HCT116 (cell line): ENCODE data around the gene ITGB1. TPM values are rescaled to one million over a fixed set of nuclear protein-coding genes. Genes with fewer than 3 reads are reported as not detected.
"Not testable (repeated sequence)": the region's sequence is repeated elsewhere in the genome, so short reads cannot be mapped to it uniquely, and the experiment has no call there.

Experiments
- ATAC-seq: fragments of 200-7000 bp; cut with Tn5 transposase; 2 replicates; pipeline ENCODE4 v1.9.1; 2020; ENCODE audit warnings: mild to moderate bottlenecking, moderate library complexity
- BruUV-seq: library from RNA; stranded (reverse); fragments of 400-500 nt; replicated peaks from 2 replicates; lab custom pipeline; 2021; lab: Mats Ljungman, UMichigan
- CTCF ChIA-PET: fragments of 300-600 bp; sonication (Branson Sonifier 250); formaldehyde crosslinking; loops from one replicate; lab custom pipeline; 2021; ENCODE audit warnings: antibody characterized with exemption; lab: Charles Lee
- POLR2A ChIA-PET: fragments of 300-600, 350-600 bp; sonication (Branson Sonifier 250); formaldehyde crosslinking; loops from one replicate; lab custom pipeline; 2021; ENCODE audit warnings: antibody characterized with exemption; lab: Charles Lee
- RAD21 ChIA-PET, 2 experiments: fragments of 300-600 bp; sonication (Branson Sonifier 250); formaldehyde crosslinking; loops; one replicate each; lab custom pipeline; 2023; ENCODE audit warnings: low total read pairs in 2 of 2; ENCODE audit not compliant: uncharacterized antibody in 2 of 2, unreplicated experiment in 2 of 2, low non-redundant PET in 1 of 2; lab: Charles Lee
- DNase-seq: peaks from one replicate; pipeline ENCODE4 v3.0.0-alpha.2; 2010; ENCODE audit warnings: low read depth, low spot score
- H2AFZ ChIP-seq: fragments of 200-600 bp; shearing (Covaris generic), sonication (generic); 2 replicates; pipeline ENCODE4 v1.6.1; 2017; ENCODE audit warnings: low read depth, mixed run types, mixed read lengths, antibody characterized with exemption, low read length; ENCODE audit not compliant: poor library complexity, severe bottlenecking
- H3K27ac ChIP-seq: 2 replicates; pipeline ENCODE4 v1.5.1; 2012; ENCODE audit warnings: low read depth, low read length
- H3K27me3 ChIP-seq: fragments of 200-600 bp; sonication (generic); 2 replicates; pipeline ENCODE4 v1.6.1; 2016; ENCODE audit warnings: mixed run types, low read length, mixed read lengths; ENCODE audit not compliant: insufficient read depth
- H3K36me3 ChIP-seq, 2 experiments: fragments of 200-500 bp in 1 of 2; fragments of 200-600 bp in 1 of 2; sonication (Bioruptor generic) in 1 of 2; sonication (generic) in 1 of 2; 2 replicates each; pipeline versions ENCODE4 v1.5.1 to v1.6.1; 2014 to 2016; ENCODE audit warnings: low read length in 2 of 2, inconsistent platforms in 1 of 2, mixed read lengths in 1 of 2, mixed run types in 1 of 2; ENCODE audit not compliant: insufficient read depth in 2 of 2, control insufficient read depth in 1 of 2
- H3K4me1 ChIP-seq, 2 experiments: fragments of 200-600 bp in 1 of 2; sonication (generic) in 1 of 2; 2 replicates each; pipeline versions ENCODE4 v1.5.1 to v1.6.1; 2012 to 2017; ENCODE audit warnings: low read length in 2 of 2, inconsistent platforms in 1 of 2, mild to moderate bottlenecking in 1 of 2, mixed read lengths in 1 of 2, mixed run types in 1 of 2, moderate library complexity in 1 of 2; ENCODE audit not compliant: insufficient read depth in 2 of 2, control insufficient read depth in 1 of 2
- H3K4me2 ChIP-seq: fragments of 200-600 bp; sonication (generic); 2 replicates; pipeline ENCODE4 v1.6.1; 2017; ENCODE audit warnings: mixed run types, low read length, mixed read lengths
- H3K4me3 ChIP-seq, 2 experiments: fragments of 200-600 bp in 1 of 2; sonication (generic) in 1 of 2; replicated peaks in 1 of 2; 2 replicates each; pipeline ENCODE4 v1.5.1; 2011 to 2016; ENCODE audit warnings: low read length in 2 of 2, control low read depth in 1 of 2, low read depth in 1 of 2, mild to moderate bottlenecking in 1 of 2, mixed read lengths in 1 of 2, mixed run types in 1 of 2
- H3K79me2 ChIP-seq: fragments of 200-600 bp; sonication (generic); 2 replicates; pipeline ENCODE4 v1.6.1; 2017; ENCODE audit warnings: mild to moderate bottlenecking, mixed run types, low read length, moderate library complexity, mixed read lengths; ENCODE audit not compliant: insufficient read depth
- H3K9ac ChIP-seq: fragments of 200-600 bp; sonication (generic); 2 replicates; pipeline ENCODE4 v1.6.1; 2016; ENCODE audit warnings: low read length, mixed read lengths
- H3K9me2 ChIP-seq: fragments of 200-600 bp; sonication (generic), shearing (Covaris generic); 2 replicates; pipeline ENCODE4 v1.6.1; 2017; ENCODE audit warnings: mixed run types, mild to moderate bottlenecking, moderate library complexity; ENCODE audit not compliant: insufficient read depth
- H3K9me3 ChIP-seq, 2 experiments: fragments of 200-500 bp in 1 of 2; fragments of 200-600 bp in 1 of 2; sonication (Bioruptor generic) in 1 of 2; sonication (generic) in 1 of 2; 2 replicates each; pipeline ENCODE4 v1.6.1; 2014 to 2017; ENCODE audit warnings: low read length in 2 of 2, mixed read lengths in 2 of 2, inconsistent platforms in 1 of 2, low read depth in 1 of 2, mild to moderate bottlenecking in 1 of 2, mixed run types in 1 of 2, moderate library complexity in 1 of 2; ENCODE audit not compliant: control insufficient read depth in 1 of 2, insufficient read depth in 1 of 2
- H4K20me1 ChIP-seq: fragments of 200-600 bp; sonication (generic), shearing (Covaris generic); 2 replicates; pipeline ENCODE4 v1.6.1; 2017; ENCODE audit warnings: mixed run types, mild to moderate bottlenecking, moderate library complexity; ENCODE audit not compliant: insufficient read depth
- CTCF ChIP-seq, 3 experiments: fragments of 200-600 bp in 1 of 3; sonication (generic) in 1 of 3; IDR thresholded peaks in 2 of 3; conservative IDR thresholded peaks in 1 of 3; 2 replicates each; pipeline ENCODE4 v1.5.1; 2012 to 2017; ENCODE audit warnings: low read depth in 2 of 3, low read length in 2 of 3, antibody characterized with exemption in 1 of 3, borderline replicate concordance in 1 of 3, control low read depth in 1 of 3, mild to moderate bottlenecking in 1 of 3, mixed read lengths in 1 of 3, mixed run types in 1 of 3, moderate library complexity in 1 of 3; ENCODE audit not compliant: insufficient read depth in 1 of 3
- EGR1 ChIP-seq: IDR thresholded peaks from 2 replicates; pipeline ENCODE4 v1.6.1; 2012; ENCODE audit warnings: low read depth
- EZH2 ChIP-seq: fragments of 200-600 bp; sonication (generic); IDR thresholded peaks from 2 replicates; pipeline ENCODE4 v1.6.1; 2017; ENCODE audit warnings: antibody characterized with exemption, mixed run types
- SRF ChIP-seq: IDR thresholded peaks from 2 replicates; pipeline ENCODE4 v1.6.1; 2012; ENCODE audit warnings: low read depth
- TCF7L2 ChIP-seq: IDR thresholded peaks from 2 replicates; pipeline ENCODE4 v1.7.0; 2011; ENCODE audit warnings: borderline replicate concordance, inconsistent platforms; ENCODE audit not compliant: insufficient read depth, insufficient read length; ENCODE audit errors: extremely low read depth
- ZNF274 ChIP-seq: fragments of 200-500 bp; sonication (Bioruptor generic); IDR thresholded peaks from 2 replicates; pipeline ENCODE4 v1.6.1; 2014; ENCODE audit warnings: mild to moderate bottlenecking, low read depth, low read length, inconsistent platforms
- intact Hi-C: fragments of 100-400 bp; cut with micrococcal nuclease; formaldehyde crosslinking; loops from 2 replicates; pipeline ENCODE4 v1.10.0; 2022
- total RNA-seq: library from RNA; stranded (reverse); gene quantifications from one replicate; pipeline ENCODE4 v1.2.1, GENCODE V29; 2021; ENCODE audit not compliant: unreplicated experiment

The ITGB1 gene
- total RNA-seq, 1 experiment from 2014 or later = 366 TPM

GRCh38 chr10:32995066-32995622 is 37.1 kb upstream of the ITGB1 start:
- Histone ChIP-seq H3K4me3 (no peak overlapping the region), H3K4me2 (no peak overlapping the region), H3K4me1 (peaks cover 6 to 17% of the 10 kb centered on the region in 2 experiments; a peak in 3 of 4 replicates), H4K20me1 (no peaks in the 10 kb centered on the region), H2AFZ (no peak overlapping the region), H3K79me2 (no peaks in the 10 kb centered on the region), H3K9me2 (no peaks in the 10 kb centered on the region)
- DNase-seq (no peak), ATAC-seq (no peak)
- ChIA-PET POLR2A (interaction anchor here (0.6 to 1.2 kb wide), 3 partner anchors 10 to 14 kb away, joined by 3 read pairs; no protein-coding TSS in a partner anchor), CTCF (no interaction called here)
- intact Hi-C loops = no loop called here
- TF ChIP-seq ZNF274 (no peak), CTCF (IDR thresholded peaks at IDR 0.05 in 2 of 3, conservative IDR thresholded peaks at IDR 0.05 in 1 of 3; ENCODE audit: borderline replicate concordance in 1 of 3, insufficient read depth in 1 of 3, low read depth in 2 of 3, low read length in 2 of 3) (no peak), TCF7L2 (no peak), SRF (no peak), EZH2 (no peak), EGR1 (no peak)
- TF ChIP-seq, all 23 proteins: peak for 0
- H3K9ac ChIP-seq = no peak overlapping the region
- no peaks in the 10 kb centered on the region for H3K36me3 ChIP-seq
- RAD21 ChIA-PET = no interaction called here
- no peak overlapping the region for H3K27ac ChIP-seq
- BruUV-seq = no TSS peak
- H3K9me3 ChIP-seq = peaks cover 0 to 5% of the 10 kb centered on the region in 2 experiments; a peak in 1 of 4 replicates
- no peaks in the 10 kb centered on the region for H3K27me3 ChIP-seq

GRCh38 chr10:32994632-32995031 is 36.6 kb upstream of the ITGB1 start:
- peaks cover 6 to 17% of the 10 kb centered on the region in 2 experiments; a peak in 3 of 4 replicates for H3K4me1 ChIP-seq
- intact Hi-C loops, H3K9me3 ChIP-seq, H3K4me2 ChIP-seq, RAD21 ChIA-PET, ATAC-seq, H3K36me3 ChIP-seq, H2AFZ ChIP-seq, H3K9ac ChIP-seq, H3K79me2 ChIP-seq, H3K27me3 ChIP-seq, DNase-seq, H4K20me1 ChIP-seq, H3K4me3 ChIP-seq, H3K9me2 ChIP-seq, BruUV-seq, H3K27ac ChIP-seq, CTCF ChIA-PET: not testable (repeated sequence)
- POLR2A ChIA-PET = interaction anchor here (0.6 to 1.2 kb wide), 2 partner anchors 9 to 14 kb away, joined by 3 read pairs; no protein-coding TSS in a partner anchor

GRCh38 chr10:32992310-32992709 is 34.3 kb upstream of the ITGB1 start:
- CTCF ChIA-PET, H2AFZ ChIP-seq, DNase-seq, BruUV-seq, ATAC-seq, H3K9me3 ChIP-seq, POLR2A ChIA-PET, H3K4me2 ChIP-seq, H3K4me3 ChIP-seq, H3K36me3 ChIP-seq, H3K27ac ChIP-seq, H4K20me1 ChIP-seq, H3K4me1 ChIP-seq, RAD21 ChIA-PET, intact Hi-C loops, H3K79me2 ChIP-seq, H3K9me2 ChIP-seq, H3K9ac ChIP-seq, H3K27me3 ChIP-seq: not testable (repeated sequence)
